Measurements from ENCODE around the gene TRABD2B.

- TF ChIP-seq CTCF (IDR thresholded peaks at IDR 0.05; ENCODE audit: poor library complexity), result no peak
- TF ChIP-seq EZH2 (IDR thresholded peaks at IDR 0.05; ENCODE audit: borderline replicate concordance), result no peak
- no peak for TF ChIP-seq EZH2phosphoT487 (IDR thresholded peaks at IDR 0.05; ENCODE audit: low read depth, severe bottlenecking, unreplicated experiment)
Observed at GRCh38 chr1:48006264-48006663, 9.1 kb upstream of the TRABD2B start.

All from hepatocyte (in vitro differentiated cells).